ENCODE data around the gene MEPE.

GRCh38 chr4:87823724-87824123 is 9.0 kb upstream of the MEPE start:
- TF ChIP-seq, protein P1, sequence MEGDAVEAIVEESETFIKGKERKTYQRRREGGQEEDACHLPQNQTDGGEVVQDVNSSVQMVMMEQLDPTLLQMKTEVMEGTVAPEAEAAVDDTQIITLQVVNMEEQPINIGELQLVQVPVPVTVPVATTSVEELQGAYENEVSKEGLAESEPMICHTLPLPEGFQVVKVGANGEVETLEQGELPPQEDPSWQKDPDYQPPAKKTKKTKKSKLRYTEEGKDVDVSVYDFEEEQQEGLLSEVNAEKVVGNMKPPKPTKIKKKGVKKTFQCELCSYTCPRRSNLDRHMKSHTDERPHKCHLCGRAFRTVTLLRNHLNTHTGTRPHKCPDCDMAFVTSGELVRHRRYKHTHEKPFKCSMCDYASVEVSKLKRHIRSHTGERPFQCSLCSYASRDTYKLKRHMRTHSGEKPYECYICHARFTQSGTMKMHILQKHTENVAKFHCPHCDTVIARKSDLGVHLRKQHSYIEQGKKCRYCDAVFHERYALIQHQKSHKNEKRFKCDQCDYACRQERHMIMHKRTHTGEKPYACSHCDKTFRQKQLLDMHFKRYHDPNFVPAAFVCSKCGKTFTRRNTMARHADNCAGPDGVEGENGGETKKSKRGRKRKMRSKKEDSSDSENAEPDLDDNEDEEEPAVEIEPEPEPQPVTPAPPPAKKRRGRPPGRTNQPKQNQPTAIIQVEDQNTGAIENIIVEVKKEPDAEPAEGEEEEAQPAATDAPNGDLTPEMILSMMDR (IDR thresholded peaks at IDR 0.05), result no peak
- no peak for TF ChIP-seq EP300 (IDR thresholded peaks at IDR 0.05)
- no peak for TF ChIP-seq POLR2A (IDR thresholded peaks at IDR 0.05)
